ENCODE measurements around the gene LTBP1. TPM values are rescaled to one million over a fixed set of nuclear protein-coding genes. Genes with fewer than 3 reads are reported as not detected.
A peak's percentile ranks its signal among the peaks of the same experiment; 100 is the strongest.

LTBP1 gene
- polyA plus RNA-seq, 1 donor (not counting 4 experiments of a cell fraction or from before 2014, with no cell fraction given): 9.2 TPM

GRCh38 chr2:33131111-33131510 is 184.4 kb downstream of the LTBP1 start:
- Histone ChIP-seq H4K20me1 (ENCODE audit: control insufficient read depth, extremely low read depth, insufficient read depth, low read length) (no peaks in the 10 kb centered on the region), H3K27ac (ENCODE audit: control insufficient read depth, insufficient read depth, low read length) (no peak overlapping the region), H3K9me1 (ENCODE audit: control insufficient read depth, extremely low read depth, insufficient read depth, low read length) (no peaks in the 10 kb centered on the region), H3K4me2 (ENCODE audit: control insufficient read depth, extremely low read depth, insufficient read depth, low read depth, low read length) (no peak overlapping the region), H3K79me2 (ENCODE audit: control insufficient read depth, insufficient read depth, low read length) (no peaks in the 10 kb centered on the region), H3K4me3 (ENCODE audit: control insufficient read depth in 2 of 3, extremely low read depth in 1 of 3, insufficient read depth in 2 of 3, low read depth in 1 of 3, low read length in 3 of 3) (no peak overlapping the region), H2AFZ (ENCODE audit: control insufficient read depth, low read length) (no peak overlapping the region), H3K9me3 (ENCODE audit: control insufficient read depth, low read depth, low read length) (no peaks in the 10 kb centered on the region), H3K9ac (ENCODE audit: control insufficient read depth, extremely low read depth, insufficient read depth, low read length) (no peak overlapping the region), H3K4me1 (ENCODE audit: control insufficient read depth, extremely low read depth, insufficient read depth, low read length) (peaks cover 45% of the 10 kb centered on the region), H3K27me3 (ENCODE audit: control insufficient read depth, extremely low read depth, insufficient read depth, low read length) (no peaks in the 10 kb centered on the region), H3K36me3 (ENCODE audit: control insufficient read depth in 2 of 2, extremely low read depth in 1 of 2, insufficient read depth in 2 of 2, low read length in 2 of 2) (no peaks in the 10 kb centered on the region)
- dilution Hi-C loops (cut with MboI; ENCODE audit: extremely low pct_ligation_motif_present, low sequenced_read_pairs): no loop called here
- DNase-seq (ENCODE audit: low read depth, low spot score) (no peak), FAIRE-seq (peak; percentile 32)
- TF ChIP-seq EZH2 (IDR thresholded peaks at IDR 0.05; ENCODE audit: low read length) (no peak), CTCF (optimal IDR thresholded peaks at IDR 0.05 in 1 of 3, IDR thresholded peaks at IDR 0.05 in 1 of 3, conservative IDR thresholded peaks at IDR 0.05 in 1 of 3; ENCODE audit: extremely low read depth in 1 of 3, insufficient read depth in 2 of 3, low read length in 3 of 3) (no peak)

- H3K9me3 ChIP-seq (ENCODE audit: control insufficient read depth, low read depth, low read length): no peaks in the 10 kb centered on the region
- no peaks in the 10 kb centered on the region for H4K20me1 ChIP-seq (ENCODE audit: control insufficient read depth, extremely low read depth, insufficient read depth, low read length)
- H3K4me2 ChIP-seq (ENCODE audit: control insufficient read depth, extremely low read depth, insufficient read depth, low read depth, low read length): no peak overlapping the region
- no peaks in the 10 kb centered on the region for H3K36me3 ChIP-seq (ENCODE audit: control insufficient read depth in 2 of 2, extremely low read depth in 1 of 2, insufficient read depth in 2 of 2, low read length in 2 of 2)
- dilution Hi-C loops (cut with MboI; ENCODE audit: extremely low pct_ligation_motif_present, low sequenced_read_pairs): no loop called here
- no peaks in the 10 kb centered on the region for H3K79me2 ChIP-seq (ENCODE audit: control insufficient read depth, insufficient read depth, low read length)
- H3K9ac ChIP-seq (ENCODE audit: control insufficient read depth, extremely low read depth, insufficient read depth, low read length): no peak overlapping the region
- H3K27me3 ChIP-seq (ENCODE audit: control insufficient read depth, extremely low read depth, insufficient read depth, low read length): no peaks in the 10 kb centered on the region
- H2AFZ ChIP-seq (ENCODE audit: control insufficient read depth, low read length): no peak overlapping the region
- TF ChIP-seq CTCF (optimal IDR thresholded peaks at IDR 0.05 in 1 of 3, IDR thresholded peaks at IDR 0.05 in 1 of 3, conservative IDR thresholded peaks at IDR 0.05 in 1 of 3; ENCODE audit: extremely low read depth in 1 of 3, insufficient read depth in 2 of 3, low read length in 3 of 3) (no peak), EZH2 (IDR thresholded peaks at IDR 0.05; ENCODE audit: low read length) (no peak)
- H3K4me3 ChIP-seq (ENCODE audit: control insufficient read depth in 2 of 3, extremely low read depth in 1 of 3, insufficient read depth in 2 of 3, low read depth in 1 of 3, low read length in 3 of 3): no peak overlapping the region
- H3K4me1 ChIP-seq (ENCODE audit: control insufficient read depth, extremely low read depth, insufficient read depth, low read length): peaks cover 48% of the 10 kb centered on the region
- no peaks in the 10 kb centered on the region for H3K9me1 ChIP-seq (ENCODE audit: control insufficient read depth, extremely low read depth, insufficient read depth, low read length)
- FAIRE-seq (no peak), DNase-seq (ENCODE audit: low read depth, low spot score) (no peak)
- no peak overlapping the region for H3K27ac ChIP-seq (ENCODE audit: control insufficient read depth, insufficient read depth, low read length)
Observed at GRCh38 chr2:33131749-33132148, 185.0 kb downstream of the LTBP1 start.

All from keratinocyte (primary cell).